RPMI8226 (cell line): ENCODE data around the gene IRF9.

Experiments used
- DNase-seq: peaks from one replicate; pipeline ENCODE4 v3.0.0-alpha.2; 2015

Gene IRF9

GRCh38 chr14:24160850-24161804 is at the start of gene IRF9:
TSS of gene IRF9 (plus strand) at chr14:24161265. CDS start at chr14:24162145, 880 bp downstream.
- peak; percentile 93 for DNase-seq

- DNase-seq = no peak
Measured at GRCh38 chr14:24113379-24113800, 47.7 kb upstream of the IRF9 start.

- peak; percentile 83 for DNase-seq
Measured at GRCh38 chr14:24113801-24114531, 47.1 kb upstream of the IRF9 start.

- DNase-seq = peak; percentile 96
Measured at GRCh38 chr14:24114532-24115421, 46.3 kb upstream of the IRF9 start, which contains the start of the genes DCAF11 and NRL. TSS of gene DCAF11 (plus strand) at chr14:24114777. CDS start at chr14:24115595, 818 bp downstream. TSS of gene NRL (minus strand) at chr14:24114949. CDS start at chr14:24082848, 32,101 bp downstream.

- DNase-seq = no peak
Measured at GRCh38 chr14:24115422-24116127, 45.5 kb upstream of the IRF9 start.

- no peak for DNase-seq
Measured at GRCh38 chr14:24116128-24116814, 44.8 kb upstream of the IRF9 start.

- no peak for DNase-seq
Measured at GRCh38 chr14:24117179-24117578, 43.9 kb upstream of the IRF9 start.

GRCh38 chr14:24119691-24120090 is 41.4 kb upstream of the IRF9 start:
- DNase-seq = no peak

GRCh38 chr14:24121210-24121609 is 39.9 kb upstream of the IRF9 start:
- no peak for DNase-seq

GRCh38 chr14:24122416-24122815 is 38.6 kb upstream of the IRF9 start:
- no peak for DNase-seq

GRCh38 chr14:24122898-24123297 is 38.2 kb upstream of the IRF9 start:
- no peak for DNase-seq

- DNase-seq = no peak
Measured at GRCh38 chr14:24123424-24124417, 37.3 kb upstream of the IRF9 start.

GRCh38 chr14:24126939-24127338 is 34.1 kb upstream of the IRF9 start:
- DNase-seq = no peak

- DNase-seq = no peak
Measured at GRCh38 chr14:24127673-24128072, 33.4 kb upstream of the IRF9 start.

- no peak for DNase-seq
Measured at GRCh38 chr14:24129410-24129998, 31.6 kb upstream of the IRF9 start.

- DNase-seq = no peak
Measured at GRCh38 chr14:24130380-24130716, 30.7 kb upstream of the IRF9 start, which contains the start of gene FITM1. TSS of gene FITM1 (plus strand) at chr14:24130659. CDS start at chr14:24131564, 905 bp downstream.

- no peak for DNase-seq
Measured at GRCh38 chr14:24130717-24131548, 30.1 kb upstream of the IRF9 start.

- DNase-seq = no peak
Measured at GRCh38 chr14:24131549-24131966, 29.5 kb upstream of the IRF9 start.
